HG03045 (cell line): ENCODE data around the gene MOB3B.
"Not testable (repeated sequence)": the region's sequence is repeated elsewhere in the genome, so short reads cannot be mapped to it uniquely, and the experiment has no call there.

Experiments used
- ATAC-seq: cut with Tn5 transposase; IDR thresholded peaks from one replicate; pipeline ENCODE4 v1.9.1; 2021; ENCODE audit warnings: mild to moderate bottlenecking, moderate library complexity; ENCODE audit not compliant: unreplicated experiment

Gene MOB3B

DNA sequence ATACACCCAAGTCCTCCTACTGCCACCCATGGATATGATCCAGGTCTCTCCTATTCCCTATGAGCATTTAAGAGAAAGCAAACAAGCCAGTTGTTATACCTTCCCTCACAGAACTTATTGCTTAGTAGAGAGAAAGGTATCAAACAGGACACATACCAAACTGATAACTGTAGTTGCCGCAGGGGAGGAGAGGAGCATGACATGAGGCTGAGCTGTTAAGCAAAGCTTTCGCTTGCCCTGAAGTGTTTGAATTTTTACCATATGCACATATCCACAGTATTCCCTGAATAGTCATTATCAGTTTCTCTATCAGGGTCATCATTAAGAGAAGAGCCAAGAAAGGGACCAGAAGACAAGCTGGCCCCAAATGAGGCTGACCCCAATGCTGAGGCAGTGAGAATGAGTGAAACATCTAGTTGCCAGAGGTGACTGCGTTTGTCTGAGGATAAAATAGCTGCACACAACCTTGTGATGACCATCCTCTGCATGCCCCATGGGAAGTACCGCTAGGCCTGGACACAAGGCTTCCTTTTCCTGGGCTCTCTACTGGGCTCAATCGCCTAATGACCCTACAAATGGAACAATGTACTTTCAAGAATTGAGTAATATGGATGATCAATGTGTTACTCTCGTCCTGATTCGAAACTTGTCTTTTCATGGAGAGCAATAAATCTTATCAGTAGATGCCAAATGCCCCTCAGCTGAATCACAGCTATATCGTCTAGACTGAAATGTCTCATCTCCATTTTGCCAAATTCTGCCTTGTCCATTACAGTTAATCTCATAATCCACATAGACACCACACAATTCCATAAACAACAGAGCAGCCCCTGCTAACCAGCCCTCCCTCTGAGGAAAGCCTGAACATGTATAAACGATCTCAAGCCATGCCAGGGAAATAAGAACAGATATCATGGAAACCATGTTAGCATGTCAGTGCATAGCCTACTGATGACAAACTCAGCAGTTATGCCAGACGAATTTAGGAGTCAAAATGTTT, 9.8 kb downstream of the MOB3B start:
- ATAC-seq, result no peak

DNA sequence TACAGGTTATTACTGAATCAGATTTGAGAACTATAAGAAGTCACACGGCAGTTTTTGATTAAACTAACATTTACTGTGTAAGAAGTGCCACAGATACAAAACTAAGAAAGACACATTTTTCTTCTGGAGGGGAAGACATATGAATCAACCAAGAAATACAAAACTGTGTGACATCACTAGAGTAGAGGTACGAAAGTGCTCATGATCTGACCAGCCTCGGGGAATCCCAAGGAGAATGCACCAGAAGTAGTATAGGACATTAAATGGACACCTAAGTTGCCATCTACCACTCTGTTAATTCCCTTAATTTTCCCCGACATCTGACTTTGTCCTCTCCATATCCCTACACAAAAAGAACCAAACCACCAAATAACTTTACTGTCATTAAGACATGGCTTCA, 10.8 kb downstream of the MOB3B start:
- ATAC-seq, result no peak

DNA sequence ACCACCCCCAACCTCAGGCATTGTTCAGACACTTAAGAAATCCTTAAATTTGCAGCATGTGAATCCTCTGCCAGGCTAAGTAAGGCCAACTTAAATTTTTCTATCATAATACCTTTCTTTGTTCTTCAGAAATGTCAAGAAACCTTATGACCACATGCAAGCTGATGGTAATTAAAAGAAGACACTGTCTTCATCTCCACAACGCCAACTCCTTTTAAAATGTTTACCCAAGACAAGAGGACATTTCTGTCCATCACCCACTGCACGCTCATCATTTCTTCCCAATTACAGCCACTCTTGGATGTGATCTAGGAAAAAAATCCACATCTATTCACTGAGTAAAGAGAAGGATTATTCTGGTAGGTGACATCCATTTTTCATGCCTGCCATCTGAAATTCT, 11.6 kb downstream of the MOB3B start:
- ATAC-seq, result no peak

DNA sequence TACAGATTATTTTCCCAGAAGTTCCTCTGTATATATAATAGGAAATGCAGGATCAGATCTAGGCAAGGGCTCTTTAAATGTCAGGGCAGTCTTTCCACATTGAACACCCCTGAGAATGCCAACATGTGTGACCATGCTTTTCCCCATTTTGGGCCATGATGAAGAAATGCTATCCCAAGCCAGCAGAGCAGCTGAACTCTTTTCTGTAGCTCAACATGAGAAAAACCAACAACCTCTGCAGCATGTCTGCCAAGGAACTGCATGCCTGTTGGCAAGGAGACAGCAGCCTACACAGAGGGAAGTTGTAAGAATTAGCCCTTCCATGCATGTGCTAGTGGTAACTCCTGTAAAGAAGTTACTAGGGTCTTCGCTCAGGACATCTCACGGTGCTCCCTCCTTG, 15.1 kb downstream of the MOB3B start:
- ATAC-seq, result no peak

DNA sequence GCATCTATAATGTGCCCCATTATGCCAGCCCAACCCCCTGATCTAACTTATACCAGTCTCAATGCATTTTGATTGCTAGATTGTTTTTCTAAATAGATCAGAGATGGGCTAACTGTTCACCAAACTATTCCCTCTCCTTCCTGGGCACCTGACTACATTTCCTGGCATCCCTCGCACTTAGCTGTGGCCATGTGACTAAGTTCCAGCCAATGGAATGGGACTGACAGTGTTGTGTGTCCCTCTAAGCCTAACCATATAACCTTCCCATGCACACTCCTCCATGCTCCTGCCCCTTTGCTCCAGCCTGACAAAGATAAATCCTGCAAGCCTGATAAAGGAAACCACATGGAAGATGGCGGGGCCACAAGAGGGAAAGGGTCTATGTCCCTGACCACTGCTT, 17.8 kb downstream of the MOB3B start:
- ATAC-seq, result no peak

DNA sequence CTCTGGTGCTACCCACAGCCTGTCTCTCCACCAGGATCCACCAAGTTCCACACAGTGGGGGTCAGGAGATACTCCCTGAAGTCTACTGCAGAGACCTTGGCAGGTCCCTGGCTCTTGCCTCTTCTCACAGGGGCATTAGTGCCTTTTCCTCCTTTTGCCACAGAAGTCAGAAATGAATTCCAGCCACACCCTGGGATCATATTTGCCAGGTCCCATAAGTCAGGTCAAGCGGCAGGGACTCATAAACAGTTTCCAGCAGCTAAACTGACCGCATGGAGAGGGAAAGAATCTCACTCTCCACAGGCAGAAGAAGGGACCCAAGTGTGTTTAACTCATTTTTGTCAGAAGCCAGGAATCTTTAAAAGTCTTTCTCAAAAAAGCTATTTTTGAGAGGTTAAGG, 18.8 kb downstream of the MOB3B start:
- ATAC-seq, result no peak

DNA sequence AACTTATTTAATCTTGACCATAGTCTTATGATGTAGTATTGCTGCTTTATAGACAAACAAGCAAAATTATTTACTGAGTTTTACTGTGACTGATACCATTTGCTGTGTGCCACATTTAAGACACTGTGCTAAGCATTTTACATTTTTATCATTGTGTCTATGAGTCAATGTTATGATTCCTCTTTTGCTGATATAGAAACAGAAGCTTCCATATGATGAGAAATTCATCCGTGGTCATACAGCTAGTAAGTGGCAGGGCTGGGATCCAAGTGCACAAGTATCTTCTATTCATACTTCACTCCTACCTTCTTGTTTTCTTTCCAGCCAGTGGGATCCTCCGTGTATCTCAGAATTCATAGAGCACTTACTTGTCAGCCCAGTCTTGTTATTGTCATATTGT, 22.6 kb downstream of the MOB3B start:
- ATAC-seq, result no peak

DNA sequence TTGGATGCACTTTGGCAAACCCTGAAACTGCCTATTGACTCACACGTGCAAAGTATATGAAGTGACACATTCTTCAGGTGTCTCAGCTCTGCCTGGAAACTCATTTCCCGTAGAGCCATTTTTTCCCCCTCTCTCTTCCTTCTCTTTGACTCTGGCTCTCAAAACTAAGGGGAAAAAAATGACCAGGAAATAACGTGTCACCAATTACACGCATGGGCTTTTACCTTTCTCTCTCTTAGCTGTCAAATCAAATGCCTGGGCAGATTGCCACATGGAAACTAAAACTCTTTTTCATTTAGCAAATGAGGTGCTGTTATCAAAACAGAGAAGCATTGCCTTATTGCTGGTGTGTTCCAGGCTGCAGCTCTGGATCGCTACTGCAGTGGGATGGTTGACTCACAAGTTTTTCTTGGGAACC, 23.9 kb downstream of the MOB3B start:
- no peak for ATAC-seq

DNA sequence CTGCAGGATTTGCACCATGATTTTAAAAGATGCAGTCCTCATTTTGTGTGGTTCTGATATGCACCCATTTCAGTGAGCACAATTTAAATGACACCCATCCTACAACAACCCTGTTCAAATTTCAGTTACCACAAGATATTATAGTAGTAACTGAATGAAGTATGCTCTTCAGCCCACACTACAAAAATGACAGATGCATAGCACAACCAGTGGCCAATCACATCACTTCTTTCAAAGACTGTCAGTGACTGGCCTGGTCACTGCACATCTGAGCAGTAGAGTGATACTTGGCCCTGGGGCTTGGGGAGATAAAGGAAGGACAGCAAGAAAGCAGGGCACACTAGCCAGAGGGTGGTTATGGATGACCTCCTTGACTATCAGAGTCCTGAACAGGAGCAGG, 25.4 kb downstream of the MOB3B start:
- ATAC-seq, result no peak

DNA sequence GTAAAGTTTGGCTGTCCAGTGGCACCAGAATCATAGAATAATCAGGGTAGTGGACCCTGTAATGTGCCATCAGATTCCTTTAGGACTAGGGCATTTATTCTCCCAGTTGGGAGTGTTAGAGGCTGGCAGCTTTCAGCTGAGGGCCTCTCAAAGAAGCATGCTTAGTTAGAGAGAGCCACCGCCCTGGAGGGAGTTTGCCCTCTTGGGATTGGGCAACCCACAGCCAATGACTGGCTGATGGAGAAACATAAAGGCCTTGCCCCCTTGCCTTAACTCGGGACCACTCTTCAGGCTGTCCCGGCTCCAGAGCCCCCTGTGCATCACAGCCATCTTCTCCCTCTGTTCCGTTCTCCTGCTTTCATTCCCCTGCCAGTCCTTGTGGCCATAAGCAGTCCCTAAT, 26.0 kb downstream of the MOB3B start:
- no peak for ATAC-seq

DNA sequence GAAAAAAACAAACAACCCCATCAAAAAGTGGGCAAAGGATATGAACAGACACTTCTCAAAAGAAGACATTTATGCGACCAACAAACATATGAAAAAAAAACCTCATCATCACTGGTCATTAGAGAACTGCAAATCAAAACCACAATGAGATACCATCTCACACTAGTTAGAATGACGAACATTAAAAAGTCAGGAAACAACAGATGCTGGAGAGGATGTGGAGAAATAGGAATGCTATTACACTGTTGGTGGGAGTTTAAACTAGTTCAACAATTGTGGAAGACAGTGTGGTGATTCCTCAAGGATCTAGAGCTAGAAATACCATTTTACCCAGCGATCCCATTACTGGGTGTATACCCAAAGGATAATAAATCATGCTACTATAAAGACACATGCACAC, 28.7 kb downstream of the MOB3B start:
- ATAC-seq, result not testable (repeated sequence)

DNA sequence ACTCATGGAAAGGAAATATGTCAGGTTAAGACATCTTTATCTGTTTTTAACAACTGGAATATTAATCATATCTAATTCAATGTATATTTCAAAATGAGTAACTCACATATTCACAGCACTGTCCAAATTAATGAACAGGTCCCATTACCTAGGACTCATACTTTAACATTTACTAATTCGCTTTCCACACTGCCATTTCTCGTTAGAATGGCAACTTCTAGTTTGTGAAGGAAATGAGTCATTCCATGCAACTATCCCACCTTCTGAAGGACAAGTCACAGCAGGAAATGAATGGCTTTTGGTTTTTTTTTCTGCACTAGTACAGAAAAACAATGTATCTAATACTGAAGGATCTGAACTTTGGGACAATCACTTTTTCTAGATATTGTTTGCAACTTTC, 30.2 kb downstream of the MOB3B start:
- no peak for ATAC-seq

DNA sequence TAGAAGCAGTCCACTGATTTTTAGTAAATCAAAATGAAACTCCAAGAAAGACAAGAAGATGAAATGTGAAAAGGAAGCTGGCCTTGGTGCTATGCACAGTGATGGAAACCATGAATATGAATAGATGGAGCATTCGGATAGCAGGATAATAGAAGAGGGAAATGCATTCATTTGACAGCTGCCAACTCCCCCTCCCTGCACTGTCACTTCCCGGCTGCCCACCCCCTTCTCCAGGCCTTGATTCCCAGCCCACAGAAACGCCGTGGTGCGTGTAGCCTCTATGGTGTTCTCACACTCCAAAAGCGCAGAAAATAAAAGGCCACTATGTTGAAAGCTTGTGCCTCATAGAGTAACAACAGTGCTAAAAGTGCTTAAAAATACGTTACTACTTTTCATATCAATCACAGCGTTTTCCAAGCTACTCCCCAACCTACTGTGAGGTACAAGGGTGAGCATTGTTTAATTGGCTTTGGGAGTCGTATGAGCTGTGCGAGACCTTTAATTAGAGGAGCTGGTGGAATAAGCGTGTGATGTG, 31.7 kb downstream of the MOB3B start:
- no peak for ATAC-seq

DNA sequence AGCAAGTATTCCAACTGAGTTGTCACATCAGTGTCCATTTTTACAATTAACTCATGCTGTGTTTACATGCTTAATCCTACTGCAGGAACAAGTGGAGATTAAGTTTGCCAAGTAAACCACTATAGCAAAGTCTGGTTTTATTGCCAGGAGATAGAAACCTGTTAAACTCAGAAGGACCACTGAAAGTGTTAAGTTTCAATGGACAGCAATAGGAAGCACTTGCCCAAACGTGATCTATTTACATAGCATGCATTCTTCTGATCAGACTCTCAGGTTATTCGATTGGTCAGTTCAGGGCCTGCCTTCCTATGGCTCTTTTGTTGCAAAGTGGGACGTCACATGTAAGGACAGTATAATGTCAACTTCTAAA, 33.5 kb downstream of the MOB3B start:
- no peak for ATAC-seq

DNA sequence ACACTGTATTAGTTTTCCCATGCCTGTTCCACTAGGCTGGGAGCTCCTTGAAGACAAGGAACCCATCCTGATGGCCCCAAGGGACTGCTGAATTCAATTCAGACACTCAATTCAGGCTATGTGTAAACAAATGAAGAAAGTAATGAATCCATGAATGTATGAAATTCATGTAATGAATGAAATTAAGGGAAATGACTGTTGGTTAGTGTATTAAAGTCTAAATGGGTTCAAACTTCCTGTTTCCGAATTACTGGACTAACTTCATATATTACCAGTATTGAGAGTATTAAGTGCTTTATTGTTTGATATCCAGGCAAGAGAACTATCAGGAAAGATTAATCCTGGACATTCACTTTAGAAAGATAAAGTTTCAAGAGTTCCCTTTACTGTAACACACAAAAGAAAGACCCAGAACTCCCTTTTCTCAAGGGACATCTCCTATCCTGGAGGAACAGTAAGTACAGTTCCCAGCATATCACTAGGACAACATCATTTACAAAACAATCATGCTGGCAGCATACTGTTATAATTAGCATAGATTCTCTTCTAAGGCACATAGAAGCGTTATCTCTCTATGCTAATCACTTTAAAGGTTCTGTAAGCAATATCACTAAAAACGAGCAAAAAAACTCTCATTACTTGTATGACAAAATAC, 34.0 kb downstream of the MOB3B start:
- ATAC-seq, result no peak

DNA sequence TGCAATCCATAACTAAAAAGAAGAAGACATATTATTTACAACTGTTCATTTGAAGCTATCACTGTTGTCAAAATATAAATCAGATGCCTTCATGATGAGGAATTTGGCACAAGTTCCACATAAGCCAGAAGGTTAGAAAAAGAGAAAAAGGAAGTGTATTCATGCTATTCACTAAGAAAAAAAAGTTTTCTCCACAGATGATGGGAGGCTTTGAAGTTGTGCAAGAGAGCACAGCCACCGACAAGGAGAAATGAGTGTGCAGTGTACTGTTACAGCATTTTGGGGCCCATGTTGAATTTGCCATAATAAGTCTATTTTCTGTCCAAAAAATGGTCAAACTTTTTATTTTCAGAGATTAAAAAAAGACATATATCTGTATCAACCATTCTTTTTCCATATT, 38.5 kb downstream of the MOB3B start:
- no peak for ATAC-seq

DNA sequence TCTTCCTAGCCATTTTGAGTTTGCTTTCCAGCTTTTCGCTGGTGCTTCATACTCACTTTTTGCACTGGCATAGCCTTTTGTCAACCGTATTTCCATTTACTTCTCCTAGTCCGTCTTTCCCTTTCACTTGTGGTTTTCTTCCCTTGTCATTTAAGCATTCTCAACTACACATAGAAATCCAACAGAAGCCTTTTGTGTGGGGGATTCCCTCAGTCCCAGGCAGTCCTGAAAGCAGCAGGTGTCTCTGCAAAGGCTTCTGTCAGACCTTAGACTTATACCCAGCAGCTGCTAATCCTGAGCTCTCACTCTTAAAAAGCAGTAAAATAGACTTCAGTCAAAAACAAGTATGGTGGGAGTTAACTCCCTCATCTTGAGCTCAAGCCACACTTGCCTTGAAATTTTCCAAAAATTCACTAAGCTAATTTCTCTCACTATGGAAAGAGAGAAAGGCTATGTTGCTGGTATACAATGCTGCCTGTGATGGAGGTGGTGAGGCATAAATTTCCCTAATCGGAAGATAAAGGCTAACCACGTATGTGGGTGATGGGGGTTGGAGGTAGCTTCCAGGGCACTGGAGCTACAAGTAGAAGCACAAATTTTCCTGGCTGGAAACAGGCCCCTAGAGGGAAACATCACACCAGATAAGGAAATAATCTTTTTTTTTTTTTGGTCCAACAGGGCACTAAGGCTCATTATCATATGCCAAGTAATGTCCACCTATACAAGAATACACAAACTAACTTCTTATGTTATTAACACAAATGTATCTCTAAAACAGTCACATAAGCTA, 40.3 kb downstream of the MOB3B start:
- ATAC-seq, result peak; percentile 97

DNA sequence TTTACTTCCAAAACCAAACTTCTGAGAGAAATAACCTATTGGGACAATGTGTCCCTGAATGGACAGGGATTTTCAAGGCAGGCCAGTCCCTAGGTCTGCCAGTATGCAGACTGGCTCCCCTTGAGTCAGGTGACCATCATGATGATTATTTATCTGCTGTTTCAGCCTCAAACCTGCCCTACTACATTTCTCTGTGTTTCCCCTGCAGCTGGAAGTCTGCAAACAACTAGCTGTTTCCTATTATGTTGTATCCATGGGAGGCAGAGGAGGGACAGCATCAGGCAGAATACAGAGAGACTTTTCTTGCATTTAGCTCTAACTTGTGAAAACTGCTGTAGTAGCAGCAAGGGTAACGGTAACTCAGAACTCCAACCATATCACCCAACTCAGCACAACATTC, 41.7 kb downstream of the MOB3B start:
- ATAC-seq, result no peak

DNA sequence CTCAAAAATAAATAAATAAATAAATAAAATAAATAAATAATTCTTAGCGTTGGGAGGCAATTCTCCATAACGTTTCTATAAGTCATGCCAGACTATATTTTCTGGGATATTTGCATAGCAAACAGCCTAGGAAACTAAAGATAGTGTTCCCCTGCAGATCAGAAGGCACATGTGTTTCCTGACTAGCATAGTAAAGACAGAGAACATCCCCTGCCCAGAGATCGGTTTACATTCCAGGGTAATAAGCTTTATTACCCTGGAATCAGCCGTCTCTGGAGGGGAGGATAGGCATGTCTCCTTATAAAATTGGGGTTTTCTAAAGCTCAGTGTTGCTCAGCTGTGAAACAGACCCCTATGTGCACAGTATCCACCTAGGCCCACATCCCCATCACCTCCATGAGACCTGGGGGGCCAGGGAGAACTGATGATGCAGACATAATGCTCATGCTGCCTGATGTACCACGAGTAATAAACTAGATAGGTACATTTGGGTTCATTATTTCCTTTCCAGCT, 42.4 kb downstream of the MOB3B start:
- ATAC-seq, result no peak

DNA sequence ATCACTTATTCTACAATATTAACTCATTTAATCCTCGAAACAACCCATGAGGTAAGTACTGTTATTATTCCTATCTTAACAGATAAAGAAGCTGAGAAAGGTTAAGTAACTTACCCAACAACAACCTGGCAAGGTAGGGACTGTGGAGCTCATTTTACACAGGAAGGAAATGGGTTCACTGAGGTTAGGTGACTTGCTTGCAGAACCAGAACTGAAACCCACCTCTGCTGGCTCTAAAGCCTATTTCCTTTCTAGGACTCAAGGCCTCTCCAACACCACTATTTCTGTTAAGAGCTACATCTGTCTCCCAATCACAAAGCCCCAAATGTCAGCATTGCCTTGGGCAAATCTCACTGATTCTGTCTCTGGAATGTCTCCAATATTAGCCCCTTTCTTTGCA, 44.5 kb downstream of the MOB3B start:
- peak; percentile 68 for ATAC-seq

DNA sequence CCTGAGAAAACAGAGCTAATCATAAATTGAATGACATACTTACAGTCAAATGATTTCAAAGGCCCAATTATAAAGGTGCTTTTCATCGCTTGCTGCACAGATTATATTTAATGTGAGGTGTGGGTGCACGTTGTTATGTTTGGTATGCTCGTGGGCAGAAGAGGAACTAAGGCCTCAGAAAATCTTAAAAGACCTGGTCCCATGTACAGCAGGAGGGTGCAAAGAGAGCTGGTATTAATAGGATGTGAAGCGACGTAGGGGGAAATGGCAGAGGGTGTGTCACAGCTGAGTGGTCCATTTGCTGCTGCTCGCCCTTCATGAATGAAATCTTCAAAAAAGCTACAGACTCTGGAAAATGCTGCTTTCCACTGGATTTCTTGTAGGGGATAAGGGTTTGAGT, 46.0 kb downstream of the MOB3B start:
- ATAC-seq, result no peak
